Activated naive CD4-positive, alpha-beta T cell treated with anti-CD3 and anti-CD28 coated beads, Interleukin-2, amount 50 U/mL, for 24 hours (primary cell): Measurements from ENCODE around the gene PRKN.

Experiments used
- H3K27ac Mint-ChIP-seq: one replicate; pipeline ENCODE4 v1.8.0; 2021; ENCODE audit warnings: mild to moderate bottlenecking, mixed read lengths
- H3K27me3 Mint-ChIP-seq: one replicate; pipeline ENCODE4 v1.8.0; 2021; ENCODE audit warnings: mixed read lengths
- H3K36me3 Mint-ChIP-seq: one replicate; pipeline ENCODE4 v1.8.0; 2021; ENCODE audit warnings: mixed read lengths
- H3K4me1 Mint-ChIP-seq: one replicate; pipeline ENCODE4 v1.8.0; 2021; ENCODE audit warnings: mixed read lengths
- H3K4me3 Mint-ChIP-seq: one replicate; pipeline ENCODE4 v1.8.0; 2021; ENCODE audit warnings: mild to moderate bottlenecking, mixed read lengths
- H3K9me3 Mint-ChIP-seq: one replicate; pipeline ENCODE4 v1.8.0; 2021; ENCODE audit warnings: mixed read lengths

The PRKN gene

DNA sequence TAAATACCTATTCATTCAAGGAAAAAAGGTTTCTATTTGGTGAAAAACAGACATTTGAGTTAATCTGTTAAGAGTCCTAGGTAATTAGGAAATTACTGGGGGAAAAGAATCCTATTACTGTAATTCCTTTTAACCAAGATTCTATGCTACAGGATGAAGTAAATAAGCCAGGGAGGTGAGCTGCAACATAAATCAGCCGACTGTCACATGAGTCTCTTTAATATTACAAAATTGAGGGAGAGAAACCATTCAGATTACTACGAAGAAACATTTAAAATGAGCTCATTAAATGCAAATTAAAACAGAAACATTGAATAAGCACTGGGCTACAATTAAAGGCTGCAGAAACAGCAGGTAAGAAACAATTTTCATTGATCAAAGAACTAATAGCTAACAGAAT lies 5.3 kb downstream of the PRKN start:
- H3K27ac Mint-ChIP-seq: no peak overlapping the region
- H3K4me3 Mint-ChIP-seq: no peak overlapping the region
- no peaks in the 10 kb centered on the region for H3K27me3 Mint-ChIP-seq
- H3K4me1 Mint-ChIP-seq: peaks cover 6% of the 10 kb centered on the region
- no peaks in the 10 kb centered on the region for H3K36me3 Mint-ChIP-seq
- no peaks in the 10 kb centered on the region for H3K9me3 Mint-ChIP-seq

DNA sequence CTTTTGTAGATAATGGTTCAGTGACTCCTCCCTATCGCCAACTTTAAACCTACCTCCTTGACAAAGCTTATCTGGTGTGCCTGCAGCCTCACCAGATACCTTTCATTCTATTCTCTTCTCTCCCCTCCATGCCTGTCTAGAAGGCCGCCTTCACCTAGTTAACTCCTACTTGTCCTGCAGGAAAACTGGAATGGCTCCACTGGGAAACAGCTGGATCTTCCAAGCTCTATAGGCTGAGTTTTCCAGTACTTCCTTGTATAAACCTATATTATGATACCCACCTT lies 6.2 kb downstream of the PRKN start:
- Mint-ChIP-seq H3K27ac (no peak overlapping the region), H3K36me3 (no peaks in the 10 kb centered on the region), H3K27me3 (no peaks in the 10 kb centered on the region), H3K9me3 (no peaks in the 10 kb centered on the region), H3K4me1 (no peaks in the 10 kb centered on the region), H3K4me3 (no peak overlapping the region)

DNA sequence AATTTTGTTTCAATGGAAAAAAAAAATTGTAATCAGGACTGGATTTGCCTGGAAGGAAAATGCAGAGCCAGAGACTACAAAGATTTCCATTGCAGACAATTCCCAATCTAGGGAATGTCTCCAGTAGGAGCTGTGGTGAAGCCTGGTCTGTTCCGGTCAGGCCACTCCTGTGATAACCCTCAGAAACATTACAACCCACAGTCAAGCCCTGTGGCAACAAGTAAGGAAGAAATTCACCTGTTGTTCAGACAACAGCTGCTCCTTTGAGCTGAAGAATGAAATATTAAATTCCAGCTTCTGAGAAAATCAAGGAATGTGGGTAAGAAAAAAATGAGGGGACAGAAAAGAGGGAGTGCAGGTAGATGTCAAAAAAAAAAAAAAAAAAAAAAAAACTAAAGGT lies 8.0 kb downstream of the PRKN start:
- Mint-ChIP-seq H3K9me3 (no peaks in the 10 kb centered on the region), H3K4me3 (no peak overlapping the region), H3K36me3 (no peaks in the 10 kb centered on the region), H3K4me1 (no peaks in the 10 kb centered on the region), H3K27ac (no peak overlapping the region), H3K27me3 (no peaks in the 10 kb centered on the region)

DNA sequence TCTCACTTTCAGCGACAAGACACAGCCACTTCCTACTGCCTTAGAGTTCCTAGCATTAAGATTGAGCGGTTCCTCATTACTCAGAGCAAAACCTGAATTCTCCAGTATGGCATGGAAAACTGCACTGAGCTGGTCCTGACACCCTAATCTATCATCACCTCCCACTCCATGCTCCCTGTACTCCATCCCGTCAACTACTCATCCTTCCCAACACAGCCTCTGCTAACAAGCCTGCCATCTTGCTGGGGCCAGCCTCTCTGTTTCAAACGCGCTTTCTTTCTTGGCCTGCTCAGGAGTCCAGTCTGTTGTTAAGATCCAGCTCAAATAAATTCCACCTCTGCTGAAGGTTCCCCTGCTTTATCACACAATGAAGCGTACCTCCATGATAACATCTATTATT lies 12.0 kb downstream of the PRKN start:
- H3K36me3 Mint-ChIP-seq: peaks cover 3% of the 10 kb centered on the region
- no peaks in the 10 kb centered on the region for H3K27me3 Mint-ChIP-seq
- H3K4me1 Mint-ChIP-seq: no peaks in the 10 kb centered on the region
- no peak overlapping the region for H3K4me3 Mint-ChIP-seq
- peak overlapping the region; percentile 2 for H3K27ac Mint-ChIP-seq
- no peaks in the 10 kb centered on the region for H3K9me3 Mint-ChIP-seq

DNA sequence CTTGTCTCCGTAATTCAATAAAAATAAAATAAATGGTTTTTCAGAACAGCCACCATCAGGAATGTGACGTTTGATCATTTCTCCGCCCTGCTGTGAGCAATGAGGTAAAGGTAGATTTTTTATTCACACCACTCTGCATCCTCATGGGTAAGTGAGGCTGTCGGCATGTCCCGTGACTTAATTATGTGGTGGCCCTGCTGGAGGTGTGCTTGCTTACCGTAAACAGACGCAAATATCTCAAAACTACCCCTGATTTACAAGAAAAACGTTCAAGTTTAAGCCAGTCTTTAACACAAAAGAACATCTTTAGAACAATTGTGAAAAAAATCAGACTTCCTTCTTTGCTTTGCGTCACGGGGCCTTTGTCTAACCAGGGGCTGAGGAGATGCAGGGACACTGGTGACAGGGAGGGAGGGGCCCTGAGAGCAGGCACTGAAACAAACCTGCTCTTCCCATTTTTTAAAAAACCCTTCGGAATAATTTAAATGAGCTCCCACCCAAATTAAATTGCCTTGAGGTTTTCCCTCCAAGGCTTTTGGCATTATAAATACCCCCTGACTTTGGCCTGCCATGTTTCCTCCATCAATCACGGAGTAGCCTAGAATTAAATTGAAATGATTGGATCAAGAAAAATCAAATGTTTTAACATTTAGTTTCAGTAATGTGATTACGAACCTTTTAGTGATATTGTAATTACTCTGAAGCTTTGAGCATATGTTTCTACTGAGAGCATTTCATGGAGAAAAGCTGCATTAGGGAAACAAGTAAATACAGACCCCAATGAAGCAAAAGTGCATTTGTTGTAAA lies 13.4 kb downstream of the PRKN start:
- H3K36me3 Mint-ChIP-seq: peaks cover 3% of the 10 kb centered on the region
- no peaks in the 10 kb centered on the region for H3K9me3 Mint-ChIP-seq
- H3K4me3 Mint-ChIP-seq: no peak overlapping the region
- H3K27ac Mint-ChIP-seq: no peak overlapping the region
- H3K27me3 Mint-ChIP-seq: no peaks in the 10 kb centered on the region
- no peaks in the 10 kb centered on the region for H3K4me1 Mint-ChIP-seq

DNA sequence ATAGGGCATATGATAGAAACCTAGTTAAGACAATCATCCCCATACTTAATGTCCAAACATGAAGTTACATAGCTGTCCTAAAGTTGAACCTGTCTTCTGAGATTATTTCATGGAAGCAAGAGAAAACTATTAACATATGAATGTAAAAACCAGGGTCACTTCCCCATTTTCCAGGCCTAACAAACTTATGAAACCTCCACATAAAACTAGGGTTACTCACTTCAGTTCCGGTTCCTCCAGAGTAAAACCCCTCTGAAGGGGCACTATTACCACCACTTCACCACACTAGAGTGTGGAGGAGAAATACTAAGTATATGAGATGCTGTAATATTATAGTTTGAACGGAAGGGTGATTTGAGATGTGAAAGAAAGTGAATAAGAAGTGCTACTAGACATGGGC lies 14.9 kb downstream of the PRKN start:
- H3K27ac Mint-ChIP-seq: no peak overlapping the region
- no peak overlapping the region for H3K4me3 Mint-ChIP-seq
- no peaks in the 10 kb centered on the region for H3K9me3 Mint-ChIP-seq
- H3K27me3 Mint-ChIP-seq: no peaks in the 10 kb centered on the region
- no peaks in the 10 kb centered on the region for H3K4me1 Mint-ChIP-seq
- peaks cover 3% of the 10 kb centered on the region for H3K36me3 Mint-ChIP-seq

DNA sequence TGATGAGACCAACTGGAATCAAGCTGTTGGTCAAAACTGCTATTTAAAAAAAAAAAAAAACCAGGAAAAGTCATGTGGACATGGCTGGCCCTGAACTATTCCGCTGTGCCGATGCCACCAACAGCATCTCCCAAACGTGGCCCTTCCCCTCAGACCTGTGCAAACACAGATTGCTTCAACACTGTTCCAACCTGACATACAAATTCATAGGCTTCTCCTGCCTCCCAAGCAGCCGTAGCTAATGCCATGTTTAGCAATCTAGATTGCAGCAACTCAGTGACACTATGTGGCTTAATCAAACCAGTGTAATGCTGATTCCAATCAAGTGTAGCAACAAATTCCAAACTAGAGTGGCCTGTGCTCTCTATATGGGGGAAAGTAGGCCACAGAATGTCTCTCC lies 16.2 kb downstream of the PRKN start:
- no peak overlapping the region for H3K27ac Mint-ChIP-seq
- H3K4me1 Mint-ChIP-seq: peaks cover 2% of the 10 kb centered on the region
- H3K4me3 Mint-ChIP-seq: no peak overlapping the region
- H3K27me3 Mint-ChIP-seq: no peaks in the 10 kb centered on the region
- peaks cover 3% of the 10 kb centered on the region for H3K36me3 Mint-ChIP-seq
- H3K9me3 Mint-ChIP-seq: no peaks in the 10 kb centered on the region

DNA sequence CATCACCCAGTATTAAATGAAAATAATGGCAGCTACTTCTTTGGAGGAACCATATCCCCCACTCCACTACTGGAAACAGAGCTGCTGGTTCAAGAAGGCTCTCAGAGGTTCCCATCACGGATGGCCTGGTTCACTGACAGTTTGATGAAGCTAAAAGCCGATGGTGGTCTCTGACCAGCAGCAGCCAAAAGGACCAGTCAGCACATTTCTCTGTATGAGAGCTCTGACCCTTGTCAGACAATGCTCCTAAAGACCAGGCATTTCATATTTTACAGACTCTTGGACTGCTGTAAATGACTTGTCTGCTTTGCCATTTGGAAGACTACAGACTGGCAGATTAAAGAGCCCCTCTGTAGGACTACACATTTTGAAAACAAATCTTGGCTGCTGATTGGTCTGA lies 16.6 kb downstream of the PRKN start:
- Mint-ChIP-seq H3K36me3 (peaks cover 3% of the 10 kb centered on the region), H3K27me3 (no peaks in the 10 kb centered on the region), H3K4me3 (no peak overlapping the region), H3K27ac (no peak overlapping the region), H3K4me1 (peaks cover 6% of the 10 kb centered on the region), H3K9me3 (no peaks in the 10 kb centered on the region)

DNA sequence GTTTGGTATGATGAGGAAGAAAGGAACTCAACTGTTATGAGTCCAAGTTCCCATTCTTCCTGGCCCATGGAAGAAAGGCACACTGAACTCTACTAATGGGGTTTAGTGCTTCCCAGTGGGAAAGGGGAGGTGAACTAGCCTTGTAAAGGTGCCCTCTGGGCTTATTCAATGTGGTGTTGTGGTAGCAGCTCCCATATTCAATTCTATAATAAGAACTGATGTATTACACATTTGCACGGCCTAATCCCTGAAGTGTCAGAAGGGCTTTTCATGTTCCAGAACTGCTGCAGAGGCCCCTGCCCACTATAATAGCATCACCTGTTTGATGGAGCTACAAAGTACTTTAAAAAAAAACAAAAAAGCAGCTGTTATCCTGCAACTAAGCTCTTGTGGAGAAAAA lies 17.1 kb downstream of the PRKN start:
- Mint-ChIP-seq H3K27me3 (no peaks in the 10 kb centered on the region), H3K4me1 (peaks cover 6% of the 10 kb centered on the region), H3K4me3 (no peak overlapping the region), H3K27ac (no peak overlapping the region), H3K9me3 (no peaks in the 10 kb centered on the region), H3K36me3 (peaks cover 3% of the 10 kb centered on the region)

DNA sequence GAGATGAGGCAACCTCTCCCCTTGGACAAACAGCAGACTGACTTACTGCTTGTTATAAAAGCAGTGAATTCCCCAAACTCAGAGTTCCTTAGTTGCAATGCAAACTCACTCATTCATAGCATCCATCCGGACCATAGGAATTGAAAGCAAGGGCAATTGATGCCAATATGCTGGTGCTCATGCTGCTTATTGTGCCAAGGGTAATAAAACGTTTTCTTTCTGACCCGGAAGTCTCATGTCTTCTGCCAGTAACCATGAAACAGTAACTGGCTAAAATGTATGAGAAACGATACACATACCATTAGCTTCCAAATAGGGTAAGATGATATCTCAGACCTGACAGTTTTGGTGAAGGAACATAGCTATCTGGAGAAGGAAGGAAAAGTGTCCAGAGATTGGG lies 18.1 kb downstream of the PRKN start:
- peaks cover 6% of the 10 kb centered on the region for H3K4me1 Mint-ChIP-seq
- no peak overlapping the region for H3K27ac Mint-ChIP-seq
- no peaks in the 10 kb centered on the region for H3K27me3 Mint-ChIP-seq
- no peaks in the 10 kb centered on the region for H3K9me3 Mint-ChIP-seq
- H3K4me3 Mint-ChIP-seq: no peak overlapping the region
- H3K36me3 Mint-ChIP-seq: peaks cover 3% of the 10 kb centered on the region

DNA sequence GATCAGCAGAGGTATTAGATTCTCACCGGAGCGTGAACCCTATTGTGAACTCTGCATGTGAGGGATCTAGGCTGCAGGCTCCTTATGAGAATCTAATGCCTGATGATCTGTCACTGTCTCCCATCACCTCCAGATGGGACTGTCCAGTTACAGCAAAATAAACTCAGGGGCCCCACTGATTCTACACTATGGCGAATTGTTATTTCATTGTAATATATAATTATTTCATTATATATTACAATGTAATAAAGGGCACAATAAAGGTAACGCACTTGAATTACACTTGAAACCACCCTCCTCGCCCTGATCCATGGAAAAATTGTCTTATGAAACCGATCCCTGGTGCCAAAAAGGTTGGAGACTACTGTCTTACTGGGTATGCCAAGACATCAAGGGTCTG lies 18.6 kb downstream of the PRKN start:
- peaks cover 3% of the 10 kb centered on the region for H3K36me3 Mint-ChIP-seq
- H3K27me3 Mint-ChIP-seq: no peaks in the 10 kb centered on the region
- H3K4me3 Mint-ChIP-seq: no peak overlapping the region
- H3K4me1 Mint-ChIP-seq: peaks cover 6% of the 10 kb centered on the region
- no peak overlapping the region for H3K27ac Mint-ChIP-seq
- no peaks in the 10 kb centered on the region for H3K9me3 Mint-ChIP-seq

DNA sequence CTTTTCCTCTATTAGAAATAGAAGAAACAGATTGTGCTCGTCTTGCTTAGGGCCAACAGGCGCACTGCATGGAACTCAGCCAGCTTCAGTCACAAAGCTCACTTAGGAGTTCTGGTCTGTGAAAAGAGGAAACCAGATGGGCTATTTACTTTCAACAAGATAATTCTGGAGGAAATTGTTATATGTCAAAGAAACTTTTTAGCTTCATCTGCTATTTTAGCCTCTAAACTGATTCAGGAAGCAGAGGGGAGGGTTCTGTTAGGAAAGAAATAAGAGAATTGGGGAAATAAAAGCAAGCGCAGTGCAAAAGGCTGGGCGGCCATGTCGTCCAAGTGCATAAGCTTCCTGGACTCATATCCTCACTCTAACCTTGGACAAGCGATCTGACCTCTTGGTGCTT lies 21.3 kb downstream of the PRKN start:
- H3K27ac Mint-ChIP-seq: no peak overlapping the region
- H3K27me3 Mint-ChIP-seq: no peaks in the 10 kb centered on the region
- peaks cover 6% of the 10 kb centered on the region for H3K4me1 Mint-ChIP-seq
- no peaks in the 10 kb centered on the region for H3K36me3 Mint-ChIP-seq
- no peaks in the 10 kb centered on the region for H3K9me3 Mint-ChIP-seq
- H3K4me3 Mint-ChIP-seq: no peak overlapping the region

DNA sequence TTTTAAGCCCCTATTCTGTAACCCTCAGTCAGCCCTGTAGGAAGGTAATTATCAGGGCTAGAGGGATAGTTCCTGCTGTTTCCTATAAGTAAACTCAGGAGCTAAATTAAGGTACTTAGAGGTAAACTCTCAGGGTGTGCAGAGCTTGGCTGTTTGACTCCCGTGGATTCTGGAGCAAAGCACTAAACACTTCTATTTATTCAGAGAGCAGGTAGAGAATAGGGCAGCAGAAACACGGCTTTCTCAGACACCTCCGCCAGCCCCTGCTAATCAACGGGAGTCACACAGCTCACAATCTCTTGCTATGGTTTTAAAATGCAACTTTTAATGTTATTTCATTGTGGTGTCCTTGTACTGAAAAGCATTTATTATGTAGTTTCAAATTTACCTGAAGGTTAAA lies 21.8 kb downstream of the PRKN start:
- Mint-ChIP-seq H3K27ac (no peak overlapping the region), H3K4me1 (peaks cover 6% of the 10 kb centered on the region), H3K4me3 (no peak overlapping the region), H3K27me3 (no peaks in the 10 kb centered on the region), H3K9me3 (no peaks in the 10 kb centered on the region), H3K36me3 (no peaks in the 10 kb centered on the region)

DNA sequence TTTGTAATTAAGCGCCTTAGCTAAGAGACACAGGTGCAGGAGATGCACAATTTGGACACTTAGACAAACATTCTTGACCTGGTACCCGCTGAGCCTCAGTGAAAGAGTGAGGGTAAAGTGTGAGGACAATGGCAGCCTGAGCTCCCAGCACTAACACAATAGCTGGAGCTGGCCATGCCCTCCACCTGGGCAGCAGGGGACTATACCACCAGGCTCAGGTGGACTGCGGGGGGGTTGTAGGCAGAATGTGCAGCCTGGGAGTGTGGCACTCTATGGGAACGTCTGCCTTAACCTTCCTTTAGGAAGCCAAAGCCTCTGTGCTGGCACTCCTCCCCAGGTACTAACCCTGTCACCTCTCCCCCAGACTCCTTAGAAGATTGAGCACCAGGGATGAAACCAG lies 23.6 kb downstream of the PRKN start:
- Mint-ChIP-seq H3K9me3 (no peaks in the 10 kb centered on the region), H3K27ac (no peak overlapping the region), H3K36me3 (no peaks in the 10 kb centered on the region)

DNA sequence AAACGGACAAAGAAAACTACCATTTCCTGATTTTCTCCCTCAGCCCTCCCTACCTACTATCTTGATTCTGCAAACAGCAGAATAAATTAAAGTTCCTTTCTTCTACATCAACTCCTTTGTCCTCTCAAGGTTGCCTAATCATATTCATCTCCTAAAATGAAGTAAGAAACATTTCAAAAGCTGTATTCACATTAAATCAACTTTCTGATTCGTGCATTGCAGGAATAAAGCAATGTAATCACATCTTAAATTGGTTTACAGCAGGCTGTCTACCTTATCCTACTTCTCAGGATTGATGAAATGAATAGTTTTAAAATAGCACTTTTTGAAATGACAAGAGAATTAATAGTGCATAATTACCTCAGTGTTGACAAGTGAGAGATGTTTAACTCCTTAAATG lies 25.1 kb downstream of the PRKN start:
- no peaks in the 10 kb centered on the region for H3K36me3 Mint-ChIP-seq
- peak overlapping the region; percentile 51 for H3K27ac Mint-ChIP-seq
- H3K4me1 Mint-ChIP-seq: peaks cover 6% of the 10 kb centered on the region
- no peaks in the 10 kb centered on the region for H3K9me3 Mint-ChIP-seq
- H3K4me3 Mint-ChIP-seq: no peak overlapping the region
- no peaks in the 10 kb centered on the region for H3K27me3 Mint-ChIP-seq

More for the DNA sequence above, 23.6 kb downstream of the PRKN start:
- H3K27me3 Mint-ChIP-seq: no peaks in the 10 kb centered on the region
- no peak overlapping the region for H3K4me3 Mint-ChIP-seq
- peaks cover 6% of the 10 kb centered on the region for H3K4me1 Mint-ChIP-seq

DNA sequence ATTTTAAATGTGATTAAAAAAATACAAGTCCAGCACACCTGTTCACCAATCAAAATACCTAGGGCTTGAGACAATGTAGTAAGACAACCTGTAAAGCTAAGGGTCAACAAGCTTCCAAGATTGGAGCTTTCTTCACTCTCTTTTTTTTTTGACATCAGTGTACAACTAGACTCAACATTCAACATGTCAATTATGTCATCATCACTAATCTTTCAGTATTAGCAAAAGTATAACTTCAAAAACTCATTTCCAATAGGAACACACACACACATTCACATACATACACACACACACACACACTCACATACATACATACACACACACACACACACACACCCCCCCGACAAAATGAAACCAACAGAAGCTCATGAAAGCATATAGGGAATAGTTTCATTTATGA lies 26.0 kb downstream of the PRKN start:
- no peaks in the 10 kb centered on the region for H3K9me3 Mint-ChIP-seq
- H3K27ac Mint-ChIP-seq: no peak overlapping the region
- peaks cover 2% of the 10 kb centered on the region for H3K36me3 Mint-ChIP-seq
- H3K4me3 Mint-ChIP-seq: no peak overlapping the region
- peaks cover 5% of the 10 kb centered on the region for H3K4me1 Mint-ChIP-seq
- H3K27me3 Mint-ChIP-seq: no peaks in the 10 kb centered on the region

DNA sequence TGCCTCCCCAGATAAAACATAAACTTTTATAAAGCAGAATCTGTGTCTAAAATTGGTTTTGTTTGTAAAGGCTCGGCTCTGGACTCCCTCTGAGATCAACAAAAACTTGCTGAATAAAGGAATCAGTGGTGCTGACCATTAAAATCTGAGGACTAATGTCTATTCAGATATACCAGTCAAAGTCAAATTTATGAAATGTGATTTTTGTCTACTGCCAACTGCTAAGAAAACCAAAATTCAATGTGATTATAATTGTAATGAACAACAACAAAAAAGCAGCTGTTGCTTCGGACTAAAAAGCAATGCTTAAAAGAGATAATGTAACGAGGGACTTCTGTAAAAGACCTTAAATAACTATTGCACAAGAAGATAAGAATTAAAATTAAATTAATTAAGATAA lies 26.6 kb downstream of the PRKN start:
- Mint-ChIP-seq H3K4me3 (no peak overlapping the region), H3K36me3 (peaks cover 2% of the 10 kb centered on the region), H3K27me3 (no peaks in the 10 kb centered on the region), H3K9me3 (no peaks in the 10 kb centered on the region), H3K27ac (no peak overlapping the region), H3K4me1 (no peaks in the 10 kb centered on the region)
